Measurements from ENCODE around the gene CMSS1.

DNA sequence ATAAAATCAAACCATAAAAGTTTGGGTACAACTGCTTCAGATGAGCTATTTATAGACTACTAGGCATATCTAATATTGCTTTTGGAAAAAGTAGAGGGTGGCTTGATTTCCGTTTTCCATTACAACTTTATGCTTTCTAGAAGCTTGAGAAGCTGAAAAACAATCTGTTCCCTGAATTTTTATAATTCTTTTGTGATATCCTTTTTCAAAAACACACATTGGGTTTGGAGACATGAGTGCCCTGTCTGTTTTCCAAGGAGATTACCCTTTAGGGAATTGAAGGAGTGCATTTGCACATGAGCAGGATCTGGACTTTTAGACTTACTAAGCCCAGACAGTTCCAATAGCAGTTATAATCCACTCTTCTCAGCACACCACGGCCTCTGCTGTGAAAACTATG lies 346.1 kb downstream of the CMSS1 start:
- TF ChIP-seq, protein P1, sequence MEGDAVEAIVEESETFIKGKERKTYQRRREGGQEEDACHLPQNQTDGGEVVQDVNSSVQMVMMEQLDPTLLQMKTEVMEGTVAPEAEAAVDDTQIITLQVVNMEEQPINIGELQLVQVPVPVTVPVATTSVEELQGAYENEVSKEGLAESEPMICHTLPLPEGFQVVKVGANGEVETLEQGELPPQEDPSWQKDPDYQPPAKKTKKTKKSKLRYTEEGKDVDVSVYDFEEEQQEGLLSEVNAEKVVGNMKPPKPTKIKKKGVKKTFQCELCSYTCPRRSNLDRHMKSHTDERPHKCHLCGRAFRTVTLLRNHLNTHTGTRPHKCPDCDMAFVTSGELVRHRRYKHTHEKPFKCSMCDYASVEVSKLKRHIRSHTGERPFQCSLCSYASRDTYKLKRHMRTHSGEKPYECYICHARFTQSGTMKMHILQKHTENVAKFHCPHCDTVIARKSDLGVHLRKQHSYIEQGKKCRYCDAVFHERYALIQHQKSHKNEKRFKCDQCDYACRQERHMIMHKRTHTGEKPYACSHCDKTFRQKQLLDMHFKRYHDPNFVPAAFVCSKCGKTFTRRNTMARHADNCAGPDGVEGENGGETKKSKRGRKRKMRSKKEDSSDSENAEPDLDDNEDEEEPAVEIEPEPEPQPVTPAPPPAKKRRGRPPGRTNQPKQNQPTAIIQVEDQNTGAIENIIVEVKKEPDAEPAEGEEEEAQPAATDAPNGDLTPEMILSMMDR (IDR thresholded peaks at IDR 0.05), result no peak
- TF ChIP-seq EZH2 (IDR thresholded peaks at IDR 0.05) (no peak), EZH2phosphoT487 (IDR thresholded peaks at IDR 0.05) (no peak)

All from neural progenitor cell (in vitro differentiated cells).